PC-3 (cell line): ENCODE results near the gene TGIF1. TPM values are rescaled to one million over a fixed set of nuclear protein-coding genes. Genes with fewer than 3 reads are reported as not detected.

Experiments used
- ATAC-seq: fragments of 200-7000 bp; cut with Tn5 transposase; 2 replicates; pipeline ENCODE4 v1.9.1; 2020; ENCODE audit warnings: mild to moderate bottlenecking, moderate library complexity
- BruUV-seq: library from RNA; stranded (reverse); fragments of 400-500 nt; replicated peaks from 2 replicates; lab custom pipeline; 2021; lab: Mats Ljungman, UMichigan
- CTCF ChIA-PET: fragments of 300-600 bp; sonication (Branson Sonifier 250); formaldehyde crosslinking; loops from one replicate; lab custom pipeline; 2022; ENCODE audit warnings: antibody characterized with exemption; lab: Charles Lee
- POLR2A ChIA-PET: fragments of 300-600 bp; sonication (Branson Sonifier 250); formaldehyde crosslinking; loops from one replicate; lab custom pipeline; 2022; ENCODE audit warnings: antibody characterized with exemption; ENCODE audit not compliant: unreplicated experiment; lab: Charles Lee
- DNase-seq: peaks from one replicate; pipeline ENCODE4 v3.0.0-alpha.2; 2015
- H2AFZ ChIP-seq: fragments of 300-600 bp; sonication (generic); 2 replicates; pipeline ENCODE4 v1.6.0; 2016; ENCODE audit warnings: antibody characterized with exemption, low read length
- H3F3A ChIP-seq: fragments of 300-600 bp; sonication (generic); one replicate; pipeline ENCODE4 v1.6.0; 2017; ENCODE audit warnings: antibody characterized with exemption, low read length, control low read depth, mild to moderate bottlenecking; ENCODE audit not compliant: unreplicated experiment
- H3K27ac ChIP-seq: fragments of 300-600 bp; sonication (generic); 2 replicates; pipeline ENCODE4 v1.5.1; 2016; ENCODE audit warnings: mild to moderate bottlenecking, low read length
- H3K27me3 ChIP-seq: fragments of 300-600 bp; sonication (generic); 2 replicates; pipeline ENCODE4 v1.6.1; 2016; ENCODE audit warnings: low read length, mixed read lengths
- H3K36me3 ChIP-seq: fragments of 300-600 bp; sonication (generic); 2 replicates; pipeline ENCODE4 v1.6.1; 2016; ENCODE audit warnings: low read depth, mixed run types, low read length, mixed read lengths
- H3K4me1 ChIP-seq: fragments of 300-600 bp; sonication (generic); 2 replicates; pipeline ENCODE4 v1.5.1; 2016; ENCODE audit warnings: low read length; ENCODE audit not compliant: insufficient read depth
- H3K4me2 ChIP-seq: fragments of 300-600 bp; sonication (generic); 2 replicates; pipeline ENCODE4 v1.6.0; 2016; ENCODE audit warnings: low read length
- H3K4me3 ChIP-seq: fragments of 300-600 bp; sonication (generic); 2 replicates; pipeline ENCODE4 v1.5.1; 2016; ENCODE audit warnings: mild to moderate bottlenecking, low read length, mixed read lengths
- H3K79me2 ChIP-seq: fragments of 300-600 bp; sonication (generic); 2 replicates; pipeline ENCODE4 v1.6.1; 2017; ENCODE audit warnings: low read length, mixed read lengths
- H3K9ac ChIP-seq: fragments of 300-600 bp; sonication (generic); 2 replicates; pipeline ENCODE4 v1.6.0; 2016; ENCODE audit warnings: mild to moderate bottlenecking, low read length
- H3K9me2 ChIP-seq: fragments of 300-600 bp; sonication (generic); replicated peaks from 2 replicates; pipeline ENCODE4 v1.6.1; 2016; ENCODE audit warnings: mixed run types, low read length, mixed read lengths
- H3K9me3 ChIP-seq: fragments of 300-600 bp; sonication (generic); 2 replicates; pipeline ENCODE4 v1.6.1; 2016; ENCODE audit warnings: low read length, mixed read lengths
- H4K20me1 ChIP-seq: fragments of 300-600 bp; sonication (generic); 2 replicates; pipeline ENCODE4 v1.6.1; 2016; ENCODE audit warnings: low read length, mixed read lengths
- CTCF ChIP-seq: fragments of 300-600 bp; sonication (generic); conservative IDR thresholded peaks from 2 replicates; pipeline ENCODE4 v1.5.1; 2017; ENCODE audit warnings: antibody characterized with exemption, low read depth, mild to moderate bottlenecking, low read length
- EZH2 ChIP-seq: fragments of 300-600 bp; sonication (generic); IDR thresholded peaks from one replicate; pipeline ENCODE4 v1.6.1; 2017; ENCODE audit warnings: antibody characterized with exemption, mild to moderate bottlenecking, low read length; ENCODE audit not compliant: unreplicated experiment
- EZH2phosphoT487 ChIP-seq: fragments of 300-600 bp; sonication (generic); IDR thresholded peaks from 2 replicates; pipeline ENCODE4 v1.6.1; 2018; ENCODE audit warnings: mild to moderate bottlenecking, antibody characterized with exemption, low read length, borderline replicate concordance
- intact Hi-C: fragments of 100-400 bp; cut with micrococcal nuclease; formaldehyde crosslinking; loops from 2 replicates; pipeline ENCODE4 v1.9.0; 2023
- total RNA-seq: library from RNA; depleted of rRNA; stranded (reverse); fragments of >200 nt; gene quantifications from 2 replicates; pipeline ENCODE4 v1.2.3, GENCODE V29; 2014

Gene TGIF1
- total RNA-seq, 1 experiment from 2014 or later = 114 TPM

GRCh38 chr18:3495691-3496430 is 45.9 kb downstream of the TGIF1 start:
- DNase-seq (no peak), ATAC-seq (no peak)
- BruUV-seq = no TSS peak
- no peak overlapping the region for H3K27ac ChIP-seq
- H4K20me1 ChIP-seq = no peaks in the 10 kb centered on the region
- H3K4me3 ChIP-seq = no peak overlapping the region
- ChIA-PET CTCF (no interaction called here), POLR2A (interaction anchor here (0.7 kb wide), 1 partner anchor 37 kb away, joined by 3 read pairs; no protein-coding TSS in a partner anchor)
- no peak overlapping the region for H3K4me2 ChIP-seq
- intact Hi-C loops = loop anchor here (5.0 kb wide), 1 partner anchor 39 kb away; no protein-coding TSS in a partner anchor
- H2AFZ ChIP-seq = no peak overlapping the region
- H3F3A ChIP-seq = no peaks in the 10 kb centered on the region
- no peaks in the 10 kb centered on the region for H3K36me3 ChIP-seq
- no peaks in the 10 kb centered on the region for H3K4me1 ChIP-seq
- H3K9me2 ChIP-seq = no peaks in the 10 kb centered on the region
- no peak overlapping the region for H3K9ac ChIP-seq
- TF ChIP-seq EZH2phosphoT487 (no peak), CTCF (no peak), EZH2 (no peak)
- H3K9me3 ChIP-seq = no peaks in the 10 kb centered on the region
- no peaks in the 10 kb centered on the region for H3K27me3 ChIP-seq
- H3K79me2 ChIP-seq = no peaks in the 10 kb centered on the region

GRCh38 chr18:3498698-3499471 is 48.9 kb downstream of the TGIF1 start:
- DNase-seq = no peak
- H3K4me1 ChIP-seq = peaks cover 8% of the 10 kb centered on the region
- CTCF ChIA-PET = no interaction called here
- no peaks in the 10 kb centered on the region for H3F3A ChIP-seq
- H4K20me1 ChIP-seq = no peaks in the 10 kb centered on the region
- H3K9ac ChIP-seq = no peak overlapping the region
- no peaks in the 10 kb centered on the region for H3K9me3 ChIP-seq
- 0 out of 2 replicates have a peak, but pooled peaks cover 4% of the 10 kb centered on the region for H3K9me2 ChIP-seq
- POLR2A ChIA-PET = interaction anchor here (0.7 kb wide), 1 partner anchor 51 kb away, joined by 8 read pairs; no protein-coding TSS in a partner anchor
- no peak overlapping the region for H3K27ac ChIP-seq
- no peaks in the 10 kb centered on the region for H3K79me2 ChIP-seq
- peak overlapping the region; percentile 52 for H2AFZ ChIP-seq
- TF ChIP-seq CTCF = no peak
- intact Hi-C loops = loop anchor here (5.0 kb wide), 1 partner anchor 42 kb away; no protein-coding TSS in a partner anchor
- no peaks in the 10 kb centered on the region for H3K27me3 ChIP-seq
- no peaks in the 10 kb centered on the region for H3K36me3 ChIP-seq
- peak; percentile 80 for ATAC-seq
- no TSS peak for BruUV-seq
- H3K4me2 ChIP-seq = peak overlapping the region; percentile 72
- peak overlapping the region; percentile 59 for H3K4me3 ChIP-seq
